Measurements from ENCODE around the gene LINS1.

DNA sequence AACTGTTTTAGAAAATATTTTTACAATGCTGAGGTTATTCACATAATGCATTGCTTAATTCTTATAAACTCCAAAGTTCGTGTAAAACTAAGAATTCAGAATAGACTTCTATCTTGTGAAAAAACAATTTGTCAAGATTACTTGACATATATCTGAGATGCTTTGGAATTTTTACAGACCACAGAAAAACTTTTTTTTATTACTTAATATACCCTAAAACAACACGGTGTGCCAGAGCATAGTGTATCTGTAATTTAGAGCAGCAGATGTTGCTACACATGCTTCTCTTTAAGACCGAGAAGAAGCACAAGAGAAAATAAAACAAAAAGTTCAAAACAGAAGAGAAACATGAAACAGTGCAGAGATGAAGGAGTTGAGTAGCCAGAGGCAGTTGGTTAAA, 26.8 kb upstream of the LINS1 start:
- TF ChIP-seq, protein P1, sequence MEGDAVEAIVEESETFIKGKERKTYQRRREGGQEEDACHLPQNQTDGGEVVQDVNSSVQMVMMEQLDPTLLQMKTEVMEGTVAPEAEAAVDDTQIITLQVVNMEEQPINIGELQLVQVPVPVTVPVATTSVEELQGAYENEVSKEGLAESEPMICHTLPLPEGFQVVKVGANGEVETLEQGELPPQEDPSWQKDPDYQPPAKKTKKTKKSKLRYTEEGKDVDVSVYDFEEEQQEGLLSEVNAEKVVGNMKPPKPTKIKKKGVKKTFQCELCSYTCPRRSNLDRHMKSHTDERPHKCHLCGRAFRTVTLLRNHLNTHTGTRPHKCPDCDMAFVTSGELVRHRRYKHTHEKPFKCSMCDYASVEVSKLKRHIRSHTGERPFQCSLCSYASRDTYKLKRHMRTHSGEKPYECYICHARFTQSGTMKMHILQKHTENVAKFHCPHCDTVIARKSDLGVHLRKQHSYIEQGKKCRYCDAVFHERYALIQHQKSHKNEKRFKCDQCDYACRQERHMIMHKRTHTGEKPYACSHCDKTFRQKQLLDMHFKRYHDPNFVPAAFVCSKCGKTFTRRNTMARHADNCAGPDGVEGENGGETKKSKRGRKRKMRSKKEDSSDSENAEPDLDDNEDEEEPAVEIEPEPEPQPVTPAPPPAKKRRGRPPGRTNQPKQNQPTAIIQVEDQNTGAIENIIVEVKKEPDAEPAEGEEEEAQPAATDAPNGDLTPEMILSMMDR (IDR thresholded peaks at IDR 0.05; ENCODE audit: extremely low read depth in 1 of 2, insufficient read depth in 1 of 2, low read depth in 1 of 2, low read length in 2 of 2), result no peak
- no peak for TF ChIP-seq POLR2AphosphoS5 (IDR thresholded peaks at IDR 0.05; ENCODE audit: insufficient read depth, low read depth, low read length)

Measured in endothelial cell of umbilical vein (primary cell).